ENCODE measurements around the gene RHOBTB3.

The RHOBTB3 gene

GRCh38 chr5:95791751-95792150 lies 60.6 kb downstream of the RHOBTB3 start:
- TF ChIP-seq CTCF (IDR thresholded peaks at IDR 0.05; ENCODE audit: low read length, missing control alignments), result no peak
- no peak for DNase-seq (ENCODE audit: low read depth)
- H3K4me3 ChIP-seq (replicated peaks; ENCODE audit: low read depth, low read length), result no peak overlapping the region

- no peak overlapping the region for H3K4me3 ChIP-seq (replicated peaks; ENCODE audit: low read depth, low read length)
- no peak for TF ChIP-seq CTCF (IDR thresholded peaks at IDR 0.05; ENCODE audit: low read length, missing control alignments)
- peak; percentile 76 for DNase-seq (ENCODE audit: low read depth)
Observed at GRCh38 chr5:95794070-95794516, 63.0 kb downstream of the RHOBTB3 start.

- no peak for DNase-seq (ENCODE audit: low read depth)
Observed at GRCh38 chr5:95797301-95797700, 66.2 kb downstream of the RHOBTB3 start.

GRCh38 chr5:95798048-95798447 lies 66.9 kb downstream of the RHOBTB3 start:
- no peak for TF ChIP-seq CTCF (IDR thresholded peaks at IDR 0.05; ENCODE audit: low read length, missing control alignments)
- H3K4me3 ChIP-seq (replicated peaks; ENCODE audit: low read depth, low read length), result no peak overlapping the region
- DNase-seq (ENCODE audit: low read depth), result peak; percentile 34

More at GRCh38 chr5:95797301-95797700, 66.2 kb downstream of the RHOBTB3 start:
- no peak for TF ChIP-seq CTCF (IDR thresholded peaks at IDR 0.05; ENCODE audit: low read length, missing control alignments)
- no peak overlapping the region for H3K4me3 ChIP-seq (replicated peaks; ENCODE audit: low read depth, low read length)

GRCh38 chr5:95798545-95798944 lies 67.4 kb downstream of the RHOBTB3 start:
- no peak for TF ChIP-seq CTCF (IDR thresholded peaks at IDR 0.05; ENCODE audit: low read length, missing control alignments)
- H3K4me3 ChIP-seq (replicated peaks; ENCODE audit: low read depth, low read length), result no peak overlapping the region
- DNase-seq (ENCODE audit: low read depth), result no peak

- H3K4me3 ChIP-seq (replicated peaks; ENCODE audit: low read depth, low read length), result no peak overlapping the region
- no peak for TF ChIP-seq CTCF (IDR thresholded peaks at IDR 0.05; ENCODE audit: low read length, missing control alignments)
- DNase-seq (ENCODE audit: low read depth), result no peak
Observed at GRCh38 chr5:95799191-95799835, 68.2 kb downstream of the RHOBTB3 start.

GRCh38 chr5:95800553-95800952 lies 69.4 kb downstream of the RHOBTB3 start:
- TF ChIP-seq CTCF (IDR thresholded peaks at IDR 0.05; ENCODE audit: low read length, missing control alignments), result no peak
- no peak overlapping the region for H3K4me3 ChIP-seq (replicated peaks; ENCODE audit: low read depth, low read length)
- DNase-seq (ENCODE audit: low read depth), result no peak
